CD4-positive, alpha-beta T cell treated with Interleukin-15 for 4 hours (primary cell): ENCODE data around the gene IGSF22.

Experiments used
- DNase-seq: peaks from one replicate; pipeline ENCODE4 v3.0.0-alpha.2; 2020; ENCODE audit warnings: low spot score

The IGSF22 gene

GRCh38 chr11:18726040-18726439 is at the start of gene IGSF22:
Gene IGSF22 (minus strand): TSS chr11:18726188. CDS start chr11:18724236, 1,952 bp downstream.
- no peak for DNase-seq

GRCh38 chr11:18774801-18775200 is 48.8 kb upstream of the IGSF22 start:
- DNase-seq = no peak

GRCh38 chr11:18773681-18774080 is 47.7 kb upstream of the IGSF22 start:
- no peak for DNase-seq

GRCh38 chr11:18773104-18773503 is 47.1 kb upstream of the IGSF22 start:
- no peak for DNase-seq

GRCh38 chr11:18772211-18772610 is 46.2 kb upstream of the IGSF22 start:
- DNase-seq = no peak

- DNase-seq = no peak
Measured at GRCh38 chr11:18771266-18772035, 45.5 kb upstream of the IGSF22 start.

- DNase-seq = no peak
Measured at GRCh38 chr11:18770479-18771125, 44.6 kb upstream of the IGSF22 start.

GRCh38 chr11:18769802-18770456 is 43.9 kb upstream of the IGSF22 start:
- DNase-seq = no peak

- no peak for DNase-seq
Measured at GRCh38 chr11:18768978-18769377, 43.0 kb upstream of the IGSF22 start.

- DNase-seq = no peak
Measured at GRCh38 chr11:18768472-18768901, 42.5 kb upstream of the IGSF22 start.

GRCh38 chr11:18766015-18766414 is 40.0 kb upstream of the IGSF22 start:
- DNase-seq = no peak

- DNase-seq = no peak
Measured at GRCh38 chr11:18765554-18765953, 39.6 kb upstream of the IGSF22 start.

GRCh38 chr11:18761741-18762140 is 35.8 kb upstream of the IGSF22 start:
- DNase-seq = no peak

GRCh38 chr11:18761144-18761543 is 35.2 kb upstream of the IGSF22 start:
- no peak for DNase-seq

GRCh38 chr11:18757811-18758210 is 31.8 kb upstream of the IGSF22 start:
- no peak for DNase-seq

- no peak for DNase-seq
Measured at GRCh38 chr11:18756889-18757288, 30.9 kb upstream of the IGSF22 start.

GRCh38 chr11:18754308-18754707 is 28.3 kb upstream of the IGSF22 start:
- DNase-seq = no peak

GRCh38 chr11:18752502-18752901 is 26.5 kb upstream of the IGSF22 start:
- DNase-seq = no peak

GRCh38 chr11:18750944-18751343 is 25.0 kb upstream of the IGSF22 start:
- no peak for DNase-seq

- DNase-seq = no peak
Measured at GRCh38 chr11:18749681-18750319, 23.8 kb upstream of the IGSF22 start.

GRCh38 chr11:18748766-18749365 is 22.9 kb upstream of the IGSF22 start:
- no peak for DNase-seq

GRCh38 chr11:18745251-18745650 is 19.3 kb upstream of the IGSF22 start:
- no peak for DNase-seq
